AG04450 (cell line): Measurements from ENCODE around the gene ADAMTS15. TPM values are rescaled to one million over a fixed set of nuclear protein-coding genes. Genes with fewer than 3 reads are reported as not detected.

Experiments
- CTCF ChIA-PET: fragments of 300-600, 350-600 bp; formaldehyde crosslinking; extraction: SDS; loops from one replicate; lab custom pipeline; 2022; ENCODE audit warnings: antibody characterized with exemption, inconsistent platforms; lab: Charles Lee
- POLR2A ChIA-PET: fragments of 350-600 bp; formaldehyde crosslinking; extraction: SDS; loops from one replicate; lab custom pipeline; 2021; ENCODE audit warnings: antibody characterized with exemption, inconsistent platforms; lab: Yijun Ruan, JAX
- DNase-seq: peaks from one replicate; pipeline ENCODE4 v3.0.0-alpha.2; 2011; ENCODE audit warnings: low read depth, low spot score
- H3K27ac ChIP-seq: one replicate; pipeline ENCODE4 v1.5.1; 2012; ENCODE audit warnings: low read depth, low read length, control low read depth
- H3K27me3 ChIP-seq: one replicate; pipeline ENCODE4 v1.6.0; 2012; ENCODE audit warnings: low read length; ENCODE audit not compliant: control insufficient read depth, insufficient read depth
- H3K4me3 ChIP-seq: 2 replicates; pipeline ENCODE4 v1.5.1; 2011; ENCODE audit warnings: mild to moderate bottlenecking, low read depth, low read length, control low read depth
- H3K9me3 ChIP-seq: 2 replicates; pipeline ENCODE4 v1.5.1; 2012; ENCODE audit warnings: low read length; ENCODE audit not compliant: control insufficient read depth, insufficient read depth
- CTCF ChIP-seq: IDR thresholded peaks from 2 replicates; pipeline ENCODE4 v1.5.1; 2011; ENCODE audit warnings: low read depth, low read length, control low read depth, inconsistent platforms
- polyA plus RNA-seq: library from polyadenylated mRNA; depleted of rRNA; stranded (reverse); fragments of >200 nt; gene quantifications from 2 replicates; pipeline ENCODE4 v1.2.3, GENCODE V29; 2011

Gene ADAMTS15
- polyA plus RNA-seq, 1 experiment: 5.8 TPM

GRCh38 chr11:130420478-130421198 is 27.8 kb upstream of the ADAMTS15 start:
- peaks cover 38% of the 10 kb centered on the region for H3K27me3 ChIP-seq
- TF ChIP-seq CTCF: no peak
- peak overlapping the region; percentile 83 for H3K27ac ChIP-seq
- CTCF ChIA-PET: interaction anchor here (1.0 to 1.2 kb wide), 4 partner anchors 15 to 442 kb away, joined by 3 to 6 read pairs (median 4); no protein-coding TSS in a partner anchor
- no peak for DNase-seq
- peaks cover 6% of the 10 kb centered on the region; the same call in 1 of the 2 replicates for H3K9me3 ChIP-seq
- no peak overlapping the region for H3K4me3 ChIP-seq
- POLR2A ChIA-PET: interaction anchor here (0.9 to 1.3 kb wide), 5 partner anchors 12 to 37 kb away, joined by 3 to 8 read pairs (median 6); no protein-coding TSS in a partner anchor

GRCh38 chr11:130421199-130421585 is 27.3 kb upstream of the ADAMTS15 start:
- ChIA-PET CTCF (interaction anchor here (1.0 to 1.4 kb wide), 5 partner anchors 14 to 474 kb away, joined by 3 to 6 read pairs (median 4); no protein-coding TSS in a partner anchor), POLR2A (interaction anchor here (0.9 to 1.3 kb wide), 5 partner anchors 12 to 38 kb away, joined by 3 to 8 read pairs (median 6); no protein-coding TSS in a partner anchor)
- no peak for TF ChIP-seq CTCF
- Histone ChIP-seq H3K27me3 (peaks cover 43% of the 10 kb centered on the region), H3K27ac (peak overlapping the region; percentile 83), H3K9me3 (peaks cover 1% of the 10 kb centered on the region; the same call in 1 of the 2 replicates), H3K4me3 (no peak overlapping the region)
- no peak for DNase-seq

- Histone ChIP-seq H3K27ac (no peak overlapping the region), H3K9me3 (no peaks in the 10 kb centered on the region), H3K27me3 (peaks cover 48% of the 10 kb centered on the region), H3K4me3 (no peak overlapping the region)
- CTCF ChIA-PET: interaction anchor here (1.0 to 1.4 kb wide), 6 partner anchors 14 to 473 kb away, joined by 3 to 6 read pairs (median 4); no protein-coding TSS in a partner anchor
- no peak for TF ChIP-seq CTCF
- POLR2A ChIA-PET: interaction anchor here (0.9 to 1.3 kb wide), 4 partner anchors 14 to 38 kb away, joined by 3 to 8 read pairs (median 6); no protein-coding TSS in a partner anchor
- no peak for DNase-seq
Measured at GRCh38 chr11:130421697-130422096, 26.7 kb upstream of the ADAMTS15 start.

- Histone ChIP-seq H3K9me3 (no peaks in the 10 kb centered on the region; the same call in 1 of the 2 replicates), H3K27ac (no peak overlapping the region), H3K4me3 (no peak overlapping the region), H3K27me3 (peaks cover 56% of the 10 kb centered on the region)
- no peak for DNase-seq
- CTCF ChIA-PET: interaction anchor here (1.0 to 1.4 kb wide), 2 partner anchors 33 to 472 kb away, joined by 4 read pairs; no protein-coding TSS in a partner anchor
- POLR2A ChIA-PET: no interaction called here
- TF ChIP-seq CTCF: no peak
Measured at GRCh38 chr11:130422251-130422995, 26.0 kb upstream of the ADAMTS15 start.
